ENCODE measurements around the gene KLHL21.

DNA sequence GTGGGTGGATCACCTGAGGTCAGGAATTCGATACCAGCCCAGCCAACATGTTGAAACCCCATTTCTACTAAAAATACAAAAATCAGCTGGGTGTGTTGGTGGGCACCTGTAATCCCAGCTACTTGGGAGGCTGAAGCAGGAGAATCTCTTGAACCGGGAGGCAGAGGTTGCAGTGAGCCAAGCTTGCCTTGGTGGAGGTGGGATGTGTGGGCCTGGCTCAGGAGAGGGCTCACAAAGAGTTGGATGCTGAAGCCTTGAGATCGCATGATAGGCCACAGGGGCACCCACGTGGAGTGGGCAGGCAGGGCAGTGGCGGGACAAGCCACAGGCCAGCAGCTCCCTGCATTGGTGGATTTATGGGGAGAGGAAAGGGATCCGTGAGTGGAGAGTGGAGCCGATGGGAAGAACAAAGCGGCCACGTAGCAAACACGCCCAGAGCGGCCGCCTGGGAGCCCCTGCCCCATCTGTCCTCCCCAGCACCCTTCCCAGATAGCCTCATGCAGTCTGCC is 26.4 kb upstream of the KLHL21 start:
- TF ChIP-seq EZH2 (IDR thresholded peaks at IDR 0.05; ENCODE audit: insufficient read depth, low read length): no peak
- TF ChIP-seq, protein P1, sequence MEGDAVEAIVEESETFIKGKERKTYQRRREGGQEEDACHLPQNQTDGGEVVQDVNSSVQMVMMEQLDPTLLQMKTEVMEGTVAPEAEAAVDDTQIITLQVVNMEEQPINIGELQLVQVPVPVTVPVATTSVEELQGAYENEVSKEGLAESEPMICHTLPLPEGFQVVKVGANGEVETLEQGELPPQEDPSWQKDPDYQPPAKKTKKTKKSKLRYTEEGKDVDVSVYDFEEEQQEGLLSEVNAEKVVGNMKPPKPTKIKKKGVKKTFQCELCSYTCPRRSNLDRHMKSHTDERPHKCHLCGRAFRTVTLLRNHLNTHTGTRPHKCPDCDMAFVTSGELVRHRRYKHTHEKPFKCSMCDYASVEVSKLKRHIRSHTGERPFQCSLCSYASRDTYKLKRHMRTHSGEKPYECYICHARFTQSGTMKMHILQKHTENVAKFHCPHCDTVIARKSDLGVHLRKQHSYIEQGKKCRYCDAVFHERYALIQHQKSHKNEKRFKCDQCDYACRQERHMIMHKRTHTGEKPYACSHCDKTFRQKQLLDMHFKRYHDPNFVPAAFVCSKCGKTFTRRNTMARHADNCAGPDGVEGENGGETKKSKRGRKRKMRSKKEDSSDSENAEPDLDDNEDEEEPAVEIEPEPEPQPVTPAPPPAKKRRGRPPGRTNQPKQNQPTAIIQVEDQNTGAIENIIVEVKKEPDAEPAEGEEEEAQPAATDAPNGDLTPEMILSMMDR (IDR thresholded peaks at IDR 0.05; ENCODE audit: insufficient read depth, low read depth, low read length): no peak

Measured in astrocyte (in vitro differentiated cells and primary cell).